Activated naive CD4-positive, alpha-beta T cell treated with anti-CD3 and anti-CD28 coated beads for 36 hours (primary cell): ENCODE measurements around the gene KDM3A. TPM values are rescaled to one million over a fixed set of nuclear protein-coding genes. Genes with fewer than 3 reads are reported as not detected.

ENCODE experiments used
- CTCF ChIA-PET: fragments of 350-600 bp; sonication (Branson Sonifier 250); formaldehyde crosslinking; loops from one replicate; lab custom pipeline; 2021; ENCODE audit warnings: antibody characterized with exemption; lab: Charles Lee
- DNase-seq: peaks from one replicate; pipeline ENCODE4 v3.0.0-alpha.2; 2020
- H3K27ac Mint-ChIP-seq: one replicate; pipeline ENCODE4 v1.8.0; 2021; ENCODE audit warnings: mild to moderate bottlenecking, mixed read lengths
- H3K27me3 Mint-ChIP-seq: one replicate; pipeline ENCODE4 v1.8.0; 2021; ENCODE audit warnings: low read depth, mixed read lengths
- H3K36me3 Mint-ChIP-seq: one replicate; pipeline ENCODE4 v1.8.0; 2021; ENCODE audit warnings: low read depth, mixed read lengths
- H3K4me1 Mint-ChIP-seq: one replicate; pipeline ENCODE4 v1.8.0; 2021; ENCODE audit warnings: low read depth, mixed read lengths
- H3K4me3 Mint-ChIP-seq: one replicate; pipeline ENCODE4 v1.8.0; 2021; ENCODE audit warnings: mild to moderate bottlenecking, moderate library complexity, mixed read lengths
- H3K9me3 Mint-ChIP-seq: one replicate; pipeline ENCODE4 v1.8.0; 2021; ENCODE audit warnings: mixed read lengths
- intact Hi-C: fragments of 100-400 bp; cut with micrococcal nuclease; formaldehyde crosslinking; loops from one replicate; pipeline ENCODE4 v1.15.1; 2023
- total RNA-seq, 2 experiments: library from RNA; stranded (reverse); gene quantifications; one replicate each; pipeline ENCODE4 v1.2.3, GENCODE V29; 2021

Gene KDM3A
- total RNA-seq, 2 experiments from 2014 or later = 47.3 to 49.9 TPM

DNA sequence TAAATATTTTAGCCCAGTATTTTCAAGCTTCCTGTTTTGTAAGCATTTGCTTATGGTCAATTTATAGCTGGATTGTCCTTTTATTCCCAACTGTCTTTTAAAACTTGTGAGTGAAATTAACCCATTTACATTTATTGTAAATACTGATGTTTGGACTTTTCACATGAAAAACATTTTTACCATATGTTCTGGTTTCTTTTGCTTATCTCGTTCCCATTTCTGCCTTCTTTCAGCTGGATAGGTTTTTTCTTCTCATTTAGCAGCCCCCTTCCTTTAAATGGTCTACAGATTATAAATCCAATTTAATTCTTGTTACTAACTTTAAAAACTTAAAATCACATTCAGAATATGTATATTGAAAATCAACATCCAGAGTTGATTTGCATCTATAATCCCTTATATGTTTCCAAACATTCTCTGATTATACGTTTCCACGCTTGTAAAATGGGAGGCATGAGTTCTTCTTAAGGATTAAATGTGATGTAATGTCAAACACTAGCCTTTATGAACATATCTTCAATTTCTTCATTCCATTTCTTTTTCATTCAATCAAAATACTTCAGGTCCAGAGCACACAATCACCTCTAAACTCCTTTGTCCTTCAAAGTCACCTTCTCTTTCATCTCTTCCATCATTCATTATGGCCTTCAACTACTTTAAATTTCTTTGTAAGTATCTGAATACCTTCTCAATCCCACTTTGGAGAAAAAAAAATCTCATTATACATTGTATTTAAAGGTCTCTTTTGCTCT lies 1.1 kb upstream of the KDM3A start:
- peaks cover 29% of the 10 kb centered on the region for H3K4me1 Mint-ChIP-seq
- H3K9me3 Mint-ChIP-seq = peaks cover 20% of the 10 kb centered on the region
- H3K27me3 Mint-ChIP-seq = no peaks in the 10 kb centered on the region
- H3K4me3 Mint-ChIP-seq = peak overlapping the region; percentile 91
- peak overlapping the region; percentile 100 for H3K27ac Mint-ChIP-seq
- intact Hi-C loops = loop anchor here (1.0 to 10.0 kb wide), 6 partner anchors 72 to 1003 kb away; partner anchors contain the start of genes C2orf68, ST3GAL5 and USP39
- H3K36me3 Mint-ChIP-seq = peaks cover 21% of the 10 kb centered on the region
- CTCF ChIA-PET = interaction anchor here (1.1 to 1.3 kb wide), 2 partner anchors 219 to 369 kb away, joined by 3 to 6 read pairs; no protein-coding TSS in a partner anchor
- DNase-seq = no peak

DNA sequence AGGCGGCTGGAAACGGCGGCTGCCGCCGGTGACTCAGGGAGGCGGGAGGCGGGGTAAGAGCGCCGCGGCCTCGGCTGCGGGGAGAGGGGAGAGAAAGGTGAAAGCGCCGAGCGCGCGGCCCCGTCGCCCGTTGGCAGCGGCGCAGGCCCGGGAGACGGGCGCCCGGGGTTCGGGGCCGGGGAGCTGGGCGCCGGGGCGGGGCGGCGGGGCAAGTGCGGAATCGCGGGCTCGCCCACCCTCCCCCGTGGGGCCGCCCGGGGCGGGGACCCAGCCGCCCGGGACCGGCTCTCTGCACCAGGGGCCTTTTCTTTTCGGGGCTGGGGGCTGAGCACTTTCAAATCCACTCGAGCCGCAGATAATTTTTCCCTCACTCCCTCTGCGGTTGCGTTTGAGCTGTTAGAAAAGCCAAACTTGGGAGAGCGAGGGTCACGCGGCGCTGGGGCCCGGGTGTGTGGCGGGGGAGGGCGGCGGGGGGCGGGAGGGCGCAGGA lies 266 bp downstream of the KDM3A start:
- H3K4me1 Mint-ChIP-seq = peaks cover 43% of the 10 kb centered on the region
- peak overlapping the region; percentile 100 for H3K27ac Mint-ChIP-seq
- CTCF ChIA-PET = interaction anchor here (0.5 to 1.4 kb wide), 8 partner anchors 26 to 715 kb away, joined by 3 to 6 read pairs (median 3); no protein-coding TSS in a partner anchor

DNA sequence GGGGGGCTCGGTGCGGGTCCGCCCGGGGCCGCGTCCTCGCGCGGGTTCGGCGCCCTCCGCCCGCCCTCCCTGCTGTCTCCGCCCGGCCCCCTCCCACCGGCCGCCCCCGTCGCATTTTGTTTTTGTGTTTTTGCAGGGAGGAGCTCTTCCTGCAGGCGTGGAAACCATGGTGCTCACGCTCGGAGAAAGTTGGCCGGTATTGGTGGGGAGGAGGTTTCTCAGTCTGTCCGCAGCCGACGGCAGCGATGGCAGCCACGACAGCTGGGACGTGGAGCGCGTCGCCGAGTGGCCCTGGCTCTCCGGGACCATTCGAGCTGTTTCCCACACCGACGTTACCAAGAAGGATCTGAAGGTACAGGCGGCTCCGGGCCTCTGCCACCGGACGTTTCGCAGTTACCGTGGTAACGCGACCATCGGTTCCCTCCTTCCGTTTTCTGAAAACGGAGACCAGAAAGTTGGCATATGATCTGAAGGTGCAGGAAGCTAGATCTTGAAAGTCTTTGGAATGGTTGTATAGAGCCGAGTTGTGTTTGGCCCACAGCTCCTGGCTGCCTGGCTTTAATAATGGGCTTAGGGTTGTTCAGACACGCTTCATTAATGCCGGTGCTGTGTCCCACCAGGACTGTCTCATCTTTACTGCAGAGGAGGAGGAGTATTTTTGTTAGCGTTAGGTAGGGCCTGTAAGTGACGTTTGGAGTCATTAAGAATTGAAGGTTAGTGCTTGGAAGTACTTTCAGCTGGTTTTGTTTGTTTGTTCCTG lies 891 bp downstream of the KDM3A start:
- DNase-seq = peak; percentile 72
- Mint-ChIP-seq H3K27me3 (no peaks in the 10 kb centered on the region), H3K4me1 (peaks cover 48% of the 10 kb centered on the region), H3K36me3 (peaks cover 22% of the 10 kb centered on the region), H3K4me3 (peak overlapping the region; percentile 92), H3K27ac (peak overlapping the region; percentile 95), H3K9me3 (peaks cover 16% of the 10 kb centered on the region)
- intact Hi-C loops = loop anchor here (1.0 to 10.0 kb wide), 13 partner anchors 26 to 1005 kb away; partner anchors contain the start of genes C2orf68, CHMP3, IMMT and PTCD3
- CTCF ChIA-PET = interaction anchor here (0.6 to 1.4 kb wide), 4 partner anchors 13 to 342 kb away, joined by 3 to 4 read pairs (median 4); no protein-coding TSS in a partner anchor

More for the DNA sequence above, 266 bp downstream of the KDM3A start:
- Mint-ChIP-seq H3K36me3 (peaks cover 21% of the 10 kb centered on the region), H3K9me3 (peaks cover 18% of the 10 kb centered on the region), H3K4me3 (peak overlapping the region; percentile 91), H3K27me3 (no peaks in the 10 kb centered on the region)
- DNase-seq = no peak
- intact Hi-C loops = loop anchor here (1.0 to 10.0 kb wide), 6 partner anchors 122 to 1004 kb away; partner anchors contain the start of genes C2orf68, CHMP3, RNF103 and ST3GAL5

DNA sequence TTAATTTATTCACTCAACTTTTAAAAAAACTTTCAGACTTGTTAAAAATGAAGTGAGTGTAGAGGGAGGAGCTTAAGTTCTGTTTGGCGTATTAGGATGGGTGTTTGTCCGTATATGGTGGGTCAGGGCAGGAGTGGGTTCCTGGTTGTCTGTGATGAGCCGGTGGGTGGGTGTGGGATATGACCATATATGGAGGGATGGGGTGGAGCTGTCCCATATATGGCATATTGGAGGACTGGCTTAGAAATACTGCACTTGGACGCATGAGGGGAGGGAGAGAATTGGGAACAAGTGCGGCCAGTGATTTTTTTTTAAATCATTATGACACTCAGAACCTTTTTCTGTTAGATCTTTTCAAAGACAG lies 1.5 kb downstream of the KDM3A start:
- peak overlapping the region; percentile 92 for H3K4me3 Mint-ChIP-seq
- H3K27ac Mint-ChIP-seq = peak overlapping the region; percentile 95
- CTCF ChIA-PET = interaction anchor here (1.0 kb wide), 1 partner anchor 12 kb away, joined by 3 read pairs; no protein-coding TSS in a partner anchor
- peaks cover 15% of the 10 kb centered on the region for H3K9me3 Mint-ChIP-seq
- peaks cover 24% of the 10 kb centered on the region for H3K36me3 Mint-ChIP-seq
- DNase-seq = peak; percentile 90
- peaks cover 52% of the 10 kb centered on the region for H3K4me1 Mint-ChIP-seq
- intact Hi-C loops = loop anchor here (1.0 to 10.0 kb wide), 11 partner anchors 26 to 1005 kb away; partner anchors contain the start of genes C2orf68, IMMT, PTCD3 and ST3GAL5
- H3K27me3 Mint-ChIP-seq = no peaks in the 10 kb centered on the region

DNA sequence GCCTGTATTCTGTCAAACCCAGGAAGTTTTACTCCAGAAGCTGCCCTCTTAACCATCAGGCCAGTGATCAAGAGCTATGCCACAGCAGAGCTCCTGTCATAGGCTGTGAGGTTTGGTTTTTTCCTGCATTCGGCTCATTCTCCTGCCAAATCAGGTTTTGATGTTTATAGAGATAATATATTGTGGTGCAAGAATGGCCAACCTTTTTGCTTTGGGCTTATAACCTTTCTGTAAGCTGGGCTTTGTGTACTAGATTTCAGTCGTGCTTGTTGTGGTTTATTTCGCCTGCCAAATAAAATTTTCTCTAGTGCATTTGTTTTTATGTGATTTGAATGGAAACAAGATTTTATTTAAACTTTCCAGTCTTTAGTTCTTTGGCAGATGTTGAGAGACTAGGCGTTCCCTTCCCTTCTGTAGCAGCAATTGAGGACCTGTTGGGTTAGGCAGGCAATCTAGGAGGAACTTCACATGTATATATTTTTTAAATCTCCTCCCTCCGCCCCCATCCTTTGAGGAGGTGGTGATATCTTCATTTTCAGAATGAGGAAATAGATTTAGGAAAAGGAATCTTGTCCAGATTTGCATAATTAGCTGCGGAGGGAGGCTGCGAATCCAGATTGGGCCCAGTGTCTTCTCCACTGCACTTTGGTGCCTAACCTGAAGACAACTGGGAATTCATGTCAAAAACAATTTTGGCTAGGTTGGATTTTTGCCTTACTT lies 2.6 kb downstream of the KDM3A start:
- H3K27ac Mint-ChIP-seq = peak overlapping the region; percentile 95
- no peak for DNase-seq
- CTCF ChIA-PET = no interaction called here
- peak overlapping the region; percentile 92 for H3K4me3 Mint-ChIP-seq
- intact Hi-C loops = loop anchor here (5.0 to 10.0 kb wide), 4 partner anchors 301 to 1006 kb away; partner anchors contain the start of genes C2orf68, ST3GAL5 and USP39
- peaks cover 24% of the 10 kb centered on the region for H3K36me3 Mint-ChIP-seq
- peaks cover 64% of the 10 kb centered on the region for H3K4me1 Mint-ChIP-seq
- H3K27me3 Mint-ChIP-seq = no peaks in the 10 kb centered on the region
- peaks cover 10% of the 10 kb centered on the region for H3K9me3 Mint-ChIP-seq

GRCh38 chr2:86445436-86445835 lies 4.3 kb downstream of the KDM3A start:
- DNase-seq = no peak
- peaks cover 73% of the 10 kb centered on the region for H3K4me1 Mint-ChIP-seq
- CTCF ChIA-PET = no interaction called here
- H3K4me3 Mint-ChIP-seq = no peak overlapping the region
- peaks cover 2% of the 10 kb centered on the region for H3K9me3 Mint-ChIP-seq
- intact Hi-C loops = loop anchor here (10.0 kb wide), 2 partner anchors 299 to 831 kb away; partner anchors contain the start of genes C2orf68 and USP39
- no peaks in the 10 kb centered on the region for H3K27me3 Mint-ChIP-seq
- peaks cover 23% of the 10 kb centered on the region for H3K36me3 Mint-ChIP-seq
- peak overlapping the region; percentile 20 for H3K27ac Mint-ChIP-seq

- H3K4me3 Mint-ChIP-seq = no peak overlapping the region
- H3K4me1 Mint-ChIP-seq = peaks cover 72% of the 10 kb centered on the region
- DNase-seq = no peak
- H3K27me3 Mint-ChIP-seq = no peaks in the 10 kb centered on the region
- peaks cover 23% of the 10 kb centered on the region for H3K36me3 Mint-ChIP-seq
- no peaks in the 10 kb centered on the region for H3K9me3 Mint-ChIP-seq
- intact Hi-C loops = loop anchor here (10.0 kb wide), 2 partner anchors 299 to 831 kb away; partner anchors contain the start of genes C2orf68 and USP39
- H3K27ac Mint-ChIP-seq = no peak overlapping the region
- CTCF ChIA-PET = no interaction called here
Observed at GRCh38 chr2:86446060-86446459, 4.9 kb downstream of the KDM3A start.

DNA sequence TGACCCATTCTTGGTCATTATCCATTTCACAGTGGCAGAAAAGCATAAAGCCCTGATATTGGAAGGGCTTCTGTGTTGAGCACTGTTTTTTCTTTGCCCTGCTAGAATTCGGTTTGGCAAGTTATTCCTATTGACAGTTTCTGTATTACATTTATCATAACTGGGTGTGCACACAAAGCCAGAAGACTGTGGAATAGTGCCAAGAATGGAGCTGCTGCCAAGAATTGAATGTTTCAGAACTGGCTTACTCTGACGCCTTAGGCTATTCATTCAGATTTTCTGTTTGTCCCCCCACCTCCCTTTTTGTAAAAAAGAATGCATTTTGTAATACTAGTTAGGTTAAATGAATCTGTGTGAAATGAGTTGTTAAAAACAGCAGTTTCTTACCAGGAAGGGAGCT lies 12.7 kb downstream of the KDM3A start:
- H3K27ac Mint-ChIP-seq = no peak overlapping the region

DNA sequence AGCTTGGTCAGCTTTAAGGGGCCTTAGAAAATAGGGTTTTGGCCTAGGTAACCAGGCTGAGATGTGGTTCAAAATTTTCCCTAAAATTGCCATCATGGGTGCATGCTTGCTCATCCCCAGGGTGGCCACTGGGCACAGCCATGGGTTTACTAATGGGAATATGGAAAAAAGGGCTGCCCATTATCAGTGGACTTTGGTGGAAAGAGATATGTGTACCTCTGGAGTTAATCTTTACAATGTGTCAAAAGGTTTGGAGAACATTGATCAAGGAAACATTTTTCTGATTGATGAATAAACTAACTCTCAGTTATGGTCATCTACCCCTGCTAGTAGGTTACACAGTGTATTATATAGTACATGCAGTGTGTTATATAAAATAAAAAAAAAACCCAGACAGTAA lies 13.1 kb downstream of the KDM3A start:
- H3K4me1 Mint-ChIP-seq = peaks cover 20% of the 10 kb centered on the region
- no peak overlapping the region for H3K27ac Mint-ChIP-seq
- H3K4me3 Mint-ChIP-seq = no peak overlapping the region
- no peaks in the 10 kb centered on the region for H3K9me3 Mint-ChIP-seq
- DNase-seq = no peak
- H3K36me3 Mint-ChIP-seq = peaks cover 44% of the 10 kb centered on the region
- CTCF ChIA-PET = no interaction called here
- intact Hi-C loops = no loop called here
- H3K27me3 Mint-ChIP-seq = no peaks in the 10 kb centered on the region

More for the DNA sequence above, 12.7 kb downstream of the KDM3A start:
- Mint-ChIP-seq H3K4me1 (peaks cover 24% of the 10 kb centered on the region), H3K27me3 (no peaks in the 10 kb centered on the region), H3K4me3 (no peak overlapping the region), H3K36me3 (peaks cover 46% of the 10 kb centered on the region), H3K9me3 (no peaks in the 10 kb centered on the region)
- intact Hi-C loops = no loop called here
- no peak for DNase-seq
- CTCF ChIA-PET = no interaction called here

- intact Hi-C loops = no loop called here
- H3K9me3 Mint-ChIP-seq = no peaks in the 10 kb centered on the region
- H3K4me1 Mint-ChIP-seq = peaks cover 16% of the 10 kb centered on the region
- H3K36me3 Mint-ChIP-seq = peaks cover 42% of the 10 kb centered on the region
- H3K27me3 Mint-ChIP-seq = no peaks in the 10 kb centered on the region
- DNase-seq = no peak
- no peak overlapping the region for H3K27ac Mint-ChIP-seq
- no peak overlapping the region for H3K4me3 Mint-ChIP-seq
- CTCF ChIA-PET = interaction anchor here (0.7 kb wide), 1 partner anchor 13 kb away, joined by 3 read pairs; no protein-coding TSS in a partner anchor
Observed at GRCh38 chr2:86455181-86455580, 14.0 kb downstream of the KDM3A start.

GRCh38 chr2:86461042-86461743 lies 20.0 kb downstream of the KDM3A start:
- Mint-ChIP-seq H3K36me3 (peaks cover 45% of the 10 kb centered on the region), H3K27me3 (no peaks in the 10 kb centered on the region), H3K27ac (no peak overlapping the region), H3K4me3 (no peak overlapping the region), H3K9me3 (no peaks in the 10 kb centered on the region), H3K4me1 (peaks cover 26% of the 10 kb centered on the region)
- no peak for DNase-seq
- CTCF ChIA-PET = no interaction called here
- intact Hi-C loops = no loop called here
